Endothelial cell of umbilical vein (primary cell): Measurements from ENCODE around the gene TDRD3. TPM values are rescaled to one million over a fixed set of nuclear protein-coding genes. Genes with fewer than 3 reads are reported as not detected.
A peak's percentile ranks its signal among the peaks of the same experiment; 100 is the strongest.

Experiments used
- BruUV-seq: library from RNA; stranded (reverse); fragments of 400-500 nt; replicated peaks from 2 replicates; lab custom pipeline; 2021; lab: Mats Ljungman, UMichigan
- CTCF ChIA-PET: fragments of 300-600, 350-600 bp; sonication (Branson Sonifier 250); formaldehyde crosslinking; loops from one replicate; lab custom pipeline; 2021; ENCODE audit warnings: antibody characterized with exemption, inconsistent platforms; lab: Charles Lee
- POLR2A ChIA-PET: fragments of 300-600, 350-600 bp; sonication (Branson Sonifier 250); formaldehyde crosslinking; loops from one replicate; lab custom pipeline; 2021; ENCODE audit warnings: antibody characterized with exemption, inconsistent platforms; lab: Charles Lee
- DNase-seq: peaks from one replicate; pipeline ENCODE4 v3.0.0-alpha.2; 2011; ENCODE audit warnings: low read depth, low spot score
- FAIRE-seq: peaks from 2 replicates; lab custom pipeline; 2011; peaks lifted over from hg19 to GRCh38; lab: Jason Lieb, UNC
- H2AFZ ChIP-seq: 2 replicates; pipeline ENCODE4 v1.6.0; 2012; ENCODE audit warnings: low read depth, low read length, control low read depth, inconsistent platforms
- H3K27ac ChIP-seq: 2 replicates; pipeline ENCODE4 v1.5.1; 2011; ENCODE audit warnings: low read depth, mild to moderate bottlenecking, control low read depth, low read length, moderate library complexity; ENCODE audit not compliant: insufficient read depth
- H3K27me3 ChIP-seq, 2 experiments: 2 replicates each; pipeline versions ENCODE4 v1.6.0 to v1.6.1; 2011; ENCODE audit warnings: low read length in 2 of 2, mixed read lengths in 1 of 2; ENCODE audit not compliant: control insufficient read depth in 2 of 2, insufficient read depth in 2 of 2
- H3K36me3 ChIP-seq, 2 experiments: 2 replicates in 1 of 2; 3 replicates in 1 of 2; pipeline ENCODE4 v1.5.1; 2011; ENCODE audit warnings: low read length in 2 of 2, mild to moderate bottlenecking in 1 of 2, moderate library complexity in 1 of 2; ENCODE audit not compliant: control insufficient read depth in 2 of 2, insufficient read depth in 2 of 2; ENCODE audit errors: extremely low read depth in 1 of 2
- H3K4me1 ChIP-seq: 3 replicates; pipeline ENCODE4 v1.5.1; 2011; ENCODE audit warnings: mild to moderate bottlenecking, low read length; ENCODE audit not compliant: control insufficient read depth, insufficient read depth; ENCODE audit errors: extremely low read depth
- H3K4me2 ChIP-seq: 2 replicates; pipeline ENCODE4 v1.6.1; 2011; ENCODE audit warnings: low read length, control low read depth, mixed read lengths; ENCODE audit not compliant: insufficient read depth
- H3K4me3 ChIP-seq, 3 experiments: fragments of 200-600 bp in 1 of 3; sonication (generic), shearing (Covaris generic) in 1 of 3; replicated peaks in 1 of 3; 2 replicates each; pipeline ENCODE4 v1.5.1; 2011 to 2016; ENCODE audit warnings: control low read depth in 3 of 3, low read length in 3 of 3, mild to moderate bottlenecking in 2 of 3, inconsistent platforms in 1 of 3, low read depth in 1 of 3, moderate library complexity in 1 of 3; ENCODE audit not compliant: insufficient read depth in 1 of 3
- H3K79me2 ChIP-seq: 2 replicates; pipeline ENCODE4 v1.6.0; 2012; ENCODE audit warnings: low read length, inconsistent platforms; ENCODE audit not compliant: control insufficient read depth, insufficient read depth
- H3K9ac ChIP-seq: replicated peaks from 2 replicates; pipeline ENCODE3; 2011; ENCODE audit warnings: low read length, control low read depth; ENCODE audit not compliant: insufficient read depth; ENCODE audit errors: extremely low read depth
- H3K9me1 ChIP-seq: replicated peaks from 3 replicates; pipeline ENCODE4 v1.6.0; 2011; ENCODE audit warnings: mild to moderate bottlenecking, low read length; ENCODE audit not compliant: control insufficient read depth, insufficient read depth; ENCODE audit errors: extremely low read depth
- H3K9me3 ChIP-seq: replicated peaks from 2 replicates; pipeline ENCODE4 v1.5.1; 2012; ENCODE audit warnings: low read length, inconsistent platforms; ENCODE audit not compliant: control insufficient read depth, insufficient read depth
- H4K20me1 ChIP-seq: replicated peaks from 2 replicates; pipeline ENCODE3; 2011; ENCODE audit warnings: mild to moderate bottlenecking, low read length; ENCODE audit not compliant: control insufficient read depth, insufficient read depth; ENCODE audit errors: extremely low read depth
- CTCF ChIP-seq, 2 donors: IDR thresholded peaks; 1 replicate in 1 of 2; 2 replicates in 1 of 2; pipeline ENCODE4 v1.5.1; 2011; ENCODE audit warnings: low read length in 2 of 2, mild to moderate bottlenecking in 2 of 2, moderate library complexity in 2 of 2, control low read depth in 1 of 2, inconsistent platforms in 1 of 2, low read depth in 1 of 2; ENCODE audit not compliant: insufficient read depth in 1 of 2; ENCODE audit errors: extremely low read depth in 1 of 2
- EZH2 ChIP-seq: IDR thresholded peaks from 2 replicates; pipeline ENCODE4 v1.6.1; 2012; ENCODE audit warnings: borderline replicate concordance, low read depth, mild to moderate bottlenecking, moderate library complexity, low read length, inconsistent platforms; ENCODE audit not compliant: severe bottlenecking
- FOS ChIP-seq: IDR thresholded peaks from 2 replicates; pipeline ENCODE4 v1.6.1; 2011; ENCODE audit warnings: mild to moderate bottlenecking, low read length, moderate library complexity, borderline replicate concordance; ENCODE audit not compliant: insufficient read depth
- GATA2 ChIP-seq: IDR thresholded peaks from 2 replicates; pipeline ENCODE4 v1.7.0; 2011; ENCODE audit warnings: low read depth, mild to moderate bottlenecking, moderate library complexity, mixed read lengths, low read length; ENCODE audit not compliant: insufficient read length, insufficient read depth
- JUN ChIP-seq: IDR thresholded peaks from 2 replicates; pipeline ENCODE4 v1.6.1; 2011; ENCODE audit warnings: borderline replicate concordance, low read depth; ENCODE audit not compliant: insufficient read length, insufficient read depth
- MAX ChIP-seq: IDR thresholded peaks from 2 replicates; pipeline ENCODE4 v1.6.1; 2011; ENCODE audit not compliant: insufficient read depth, insufficient read length
- MYC ChIP-seq: IDR thresholded peaks from one replicate; pipeline ENCODE4 v1.6.1; 2011; ENCODE audit warnings: mild to moderate bottlenecking, low read depth, low read length
- POLR2A ChIP-seq: IDR thresholded peaks from 2 replicates; pipeline ENCODE4 v1.6.1; 2012; ENCODE audit warnings: low read depth, mild to moderate bottlenecking, control low read depth, low read length
- POLR2AphosphoS5 ChIP-seq: IDR thresholded peaks from 2 replicates; pipeline ENCODE4 v1.6.1; 2012; ENCODE audit warnings: low read depth, mild to moderate bottlenecking, control low read depth, low read length, moderate library complexity; ENCODE audit not compliant: insufficient read depth
- dilution Hi-C: fragments of 300-500 bp; cut with MboI; formaldehyde crosslinking; loops from one replicate; pipeline ENCODE4 v1.15.0; 2019; ENCODE audit warnings: low sequenced_read_pairs; ENCODE audit not compliant: extremely low pct_ligation_motif_present
- intact Hi-C: fragments of 100-400 bp; cut with micrococcal nuclease; formaldehyde crosslinking; loops from one replicate; pipeline ENCODE4 v1.10.0; 2022
- polyA plus RNA-seq, 4 experiments: library from polyadenylated mRNA; depleted of rRNA in 3 of 4; stranded (reverse) in 3 of 4; unstranded in 1 of 4; fragments of >200 nt; gene quantifications; 2 replicates each; pipeline versions ENCODE4 v1.2.1 to v1.2.3, GENCODE V29; 2011 to 2012; ENCODE audit warnings: missing spikeins in 1 of 4
- total RNA-seq: library from RNA; stranded (reverse); gene quantifications from 2 replicates; pipeline ENCODE4 v1.2.3, GENCODE V29; 2021

The TDRD3 gene
- total and polyA plus RNA-seq, 2 donors (not counting 3 experiments of a cell fraction or from before 2014, with no cell fraction given), result 3.0 to 16.3 TPM

DNA sequence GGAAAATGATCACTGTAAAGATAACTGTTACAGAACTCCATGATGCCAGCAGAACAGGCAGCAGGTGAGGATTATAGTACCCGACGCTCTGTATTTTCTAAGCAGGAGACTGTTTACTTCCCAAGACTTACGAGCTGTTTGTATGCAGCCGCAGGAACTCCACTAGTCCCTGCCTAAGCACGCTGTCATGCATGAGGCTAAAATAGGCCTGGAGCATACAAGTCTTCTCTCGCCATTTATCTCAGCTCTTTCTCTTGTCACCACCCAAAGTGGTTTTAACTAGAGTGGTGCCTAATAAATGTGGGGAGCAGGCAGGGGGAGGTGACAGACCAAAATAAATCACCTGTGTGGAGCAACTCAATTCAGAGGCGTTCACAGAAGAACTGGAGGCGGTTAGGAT is 175.8 kb downstream of the TDRD3 start:
- Histone ChIP-seq H3K9ac (no peak overlapping the region), H3K4me1 (peaks cover 16% of the 10 kb centered on the region), H3K27me3 (no peaks in the 10 kb centered on the region), H4K20me1 (no peaks in the 10 kb centered on the region), H3K9me3 (no peaks in the 10 kb centered on the region), H3K4me2 (peak overlapping the region; percentile 26), H3K27ac (no peak overlapping the region), H3K4me3 (no peak overlapping the region), H3K9me1 (no peaks in the 10 kb centered on the region), H3K79me2 (no peaks in the 10 kb centered on the region), H2AFZ (no peak overlapping the region), H3K36me3 (no peaks in the 10 kb centered on the region)
- ChIA-PET CTCF (interaction anchor here (1.0 to 1.3 kb wide), 3 partner anchors 10 to 99 kb away, joined by 3 to 5 read pairs (median 3); no protein-coding TSS in a partner anchor), POLR2A (no interaction called here)
- BruUV-seq, result no TSS peak
- TF ChIP-seq MYC (no peak), EZH2 (no peak), GATA2 (no peak)
- intact Hi-C loops (no loop called here), dilution Hi-C loops (no loop called here)
- DNase-seq, result no peak
- no peak for FAIRE-seq

DNA sequence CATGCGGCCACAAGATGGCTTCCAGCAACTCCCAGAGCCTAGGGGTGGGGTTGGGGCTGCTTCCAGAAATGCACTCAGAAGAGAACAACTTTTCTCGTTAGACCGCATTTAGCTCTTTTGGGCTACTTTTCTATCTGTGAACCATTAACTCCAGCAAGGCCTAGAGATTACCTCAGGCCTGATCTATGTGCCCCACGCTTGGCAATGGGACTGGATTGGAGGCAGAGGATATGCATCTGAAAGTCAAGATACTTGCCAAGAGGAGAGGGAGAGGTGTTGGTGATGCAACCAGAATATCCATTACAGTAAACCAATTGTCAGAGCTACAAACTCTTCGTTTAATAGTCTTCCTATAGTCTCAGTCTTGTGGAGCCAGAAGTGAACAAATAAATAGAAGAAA is 177.7 kb downstream of the TDRD3 start:
- CTCF ChIA-PET, result interaction anchor here (0.8 kb wide), 1 partner anchor 10 kb away, joined by 3 read pairs; no protein-coding TSS in a partner anchor
- no peak for FAIRE-seq

More for the DNA sequence above, 177.7 kb downstream of the TDRD3 start:
- POLR2A ChIA-PET, result no interaction called here
- Histone ChIP-seq H3K9me1 (no peaks in the 10 kb centered on the region), H3K4me3 (no peak overlapping the region), H2AFZ (no peak overlapping the region), H3K36me3 (no peaks in the 10 kb centered on the region), H3K9me3 (no peaks in the 10 kb centered on the region), H3K27ac (no peak overlapping the region), H3K27me3 (no peaks in the 10 kb centered on the region), H3K9ac (no peak overlapping the region), H3K4me1 (peaks cover 16% of the 10 kb centered on the region), H4K20me1 (no peaks in the 10 kb centered on the region), H3K4me2 (no peak overlapping the region), H3K79me2 (no peaks in the 10 kb centered on the region)
- intact Hi-C loops, result no loop called here
- no peak for DNase-seq
- no TSS peak for BruUV-seq
- no peak for TF ChIP-seq POLR2A
- TF ChIP-seq MYC, result no peak
- TF ChIP-seq MAX, result no peak
- no peak for TF ChIP-seq FOS
- no peak for TF ChIP-seq POLR2AphosphoS5
- no peak for TF ChIP-seq CTCF (IDR thresholded peaks at IDR 0.05; ENCODE audit: extremely low read depth in 1 of 2, insufficient read depth in 1 of 2, low read depth in 1 of 2, low read length in 2 of 2)
- TF ChIP-seq EZH2, result no peak
- TF ChIP-seq GATA2, result no peak
- no peak for TF ChIP-seq JUN
- dilution Hi-C loops, result no loop called here
